HG03097 (cell line): ENCODE results near the gene COMP.
"Not testable (repeated sequence)": the region's sequence is repeated elsewhere in the genome, so short reads cannot be mapped to it uniquely, and the experiment has no call there.

ENCODE experiments used
- ATAC-seq: cut with Tn5 transposase; IDR thresholded peaks from one replicate; pipeline ENCODE4 v1.9.1; 2021; ENCODE audit not compliant: unreplicated experiment, low FRiP score

The COMP gene

GRCh38 chr19:18790566-18791314, at the start of gene COMP:
Gene COMP (minus strand): TSS chr19:18791305. CDS start chr19:18791269, 36 bp downstream.
- no peak for ATAC-seq

- no peak for ATAC-seq
Observed at GRCh38 chr19:18840288-18841267, 49.5 kb upstream of the COMP start.

GRCh38 chr19:18839465-18840287, 48.6 kb upstream of the COMP start:
- ATAC-seq = no peak

- no peak for ATAC-seq
Observed at GRCh38 chr19:18834644-18834984, 43.5 kb upstream of the COMP start.

GRCh38 chr19:18833849-18834643, 42.9 kb upstream of the COMP start:
- no peak for ATAC-seq

GRCh38 chr19:18833141-18833476, 42.0 kb upstream of the COMP start:
- no peak for ATAC-seq

- peak; percentile 18 for ATAC-seq
Observed at GRCh38 chr19:18832306-18833140, 41.4 kb upstream of the COMP start.

- peak; percentile 62 for ATAC-seq
Observed at GRCh38 chr19:18831524-18832305, 40.6 kb upstream of the COMP start, which contains the start of gene UPF1. Gene UPF1 (plus strand): TSS chr19:18831959. CDS start chr19:18832210, 251 bp downstream.

- no peak for ATAC-seq
Observed at GRCh38 chr19:18830488-18830887, 39.4 kb upstream of the COMP start.

GRCh38 chr19:18828786-18829185, 37.7 kb upstream of the COMP start:
- no peak for ATAC-seq

GRCh38 chr19:18817574-18817973, 26.5 kb upstream of the COMP start:
- ATAC-seq = no peak

- not testable (repeated sequence) for ATAC-seq
Observed at GRCh38 chr19:18816645-18817044, 25.5 kb upstream of the COMP start.

GRCh38 chr19:18815673-18816072, 24.6 kb upstream of the COMP start:
- ATAC-seq = no peak

- no peak for ATAC-seq
Observed at GRCh38 chr19:18814063-18814462, 23.0 kb upstream of the COMP start.

- ATAC-seq = not testable (repeated sequence)
Observed at GRCh38 chr19:18811638-18812037, 20.5 kb upstream of the COMP start.

- ATAC-seq = no peak
Observed at GRCh38 chr19:18809149-18809868, 18.2 kb upstream of the COMP start.

GRCh38 chr19:18807861-18808331, 16.8 kb upstream of the COMP start:
- no peak for ATAC-seq

GRCh38 chr19:18804643-18805042, 13.5 kb upstream of the COMP start:
- ATAC-seq = no peak
